IgD-negative memory B cell (primary cell): ENCODE results near the gene NKX6-2. TPM values are rescaled to one million over a fixed set of nuclear protein-coding genes. Genes with fewer than 3 reads are reported as not detected.
"Not testable (repeated sequence)": the region's sequence is repeated elsewhere in the genome, so short reads cannot be mapped to it uniquely, and the experiment has no call there.

Experiments used
- H3K27ac Mint-ChIP-seq, 3 donors: one replicate each; pipeline ENCODE4 v1.8.0; 2020 to 2022; ENCODE audit warnings: mild to moderate bottlenecking in 3 of 3, mixed read lengths in 3 of 3, moderate library complexity in 1 of 3
- H3K27me3 Mint-ChIP-seq: one replicate; pipeline ENCODE4 v1.8.0; 2021; ENCODE audit warnings: mixed read lengths
- H3K36me3 Mint-ChIP-seq: one replicate; pipeline ENCODE4 v1.8.0; 2020; ENCODE audit warnings: mild to moderate bottlenecking, mixed read lengths
- H3K4me1 Mint-ChIP-seq, 3 donors: one replicate each; pipeline ENCODE4 v1.8.0; 2020 to 2022; ENCODE audit warnings: mixed read lengths in 3 of 3, mild to moderate bottlenecking in 1 of 3
- H3K4me3 Mint-ChIP-seq, 4 donors: one replicate each; pipeline ENCODE4 v1.8.0; 2020 to 2022; ENCODE audit warnings: mild to moderate bottlenecking in 4 of 4, mixed read lengths in 4 of 4, moderate library complexity in 3 of 4
- H3K9me3 Mint-ChIP-seq, 3 donors: one replicate each; pipeline ENCODE4 v1.8.0; 2020 to 2021; ENCODE audit warnings: mixed read lengths in 3 of 3, mild to moderate bottlenecking in 1 of 3
- polyA plus RNA-seq: library from polyadenylated mRNA; unstranded; fragments of 300-500 nt; fragmentation: Illumina TruSeq; gene quantifications from one replicate; pipeline ENCODE4 v1.2.3, GENCODE V29; 2021

The NKX6-2 gene
- not detected for polyA plus RNA-seq

DNA sequence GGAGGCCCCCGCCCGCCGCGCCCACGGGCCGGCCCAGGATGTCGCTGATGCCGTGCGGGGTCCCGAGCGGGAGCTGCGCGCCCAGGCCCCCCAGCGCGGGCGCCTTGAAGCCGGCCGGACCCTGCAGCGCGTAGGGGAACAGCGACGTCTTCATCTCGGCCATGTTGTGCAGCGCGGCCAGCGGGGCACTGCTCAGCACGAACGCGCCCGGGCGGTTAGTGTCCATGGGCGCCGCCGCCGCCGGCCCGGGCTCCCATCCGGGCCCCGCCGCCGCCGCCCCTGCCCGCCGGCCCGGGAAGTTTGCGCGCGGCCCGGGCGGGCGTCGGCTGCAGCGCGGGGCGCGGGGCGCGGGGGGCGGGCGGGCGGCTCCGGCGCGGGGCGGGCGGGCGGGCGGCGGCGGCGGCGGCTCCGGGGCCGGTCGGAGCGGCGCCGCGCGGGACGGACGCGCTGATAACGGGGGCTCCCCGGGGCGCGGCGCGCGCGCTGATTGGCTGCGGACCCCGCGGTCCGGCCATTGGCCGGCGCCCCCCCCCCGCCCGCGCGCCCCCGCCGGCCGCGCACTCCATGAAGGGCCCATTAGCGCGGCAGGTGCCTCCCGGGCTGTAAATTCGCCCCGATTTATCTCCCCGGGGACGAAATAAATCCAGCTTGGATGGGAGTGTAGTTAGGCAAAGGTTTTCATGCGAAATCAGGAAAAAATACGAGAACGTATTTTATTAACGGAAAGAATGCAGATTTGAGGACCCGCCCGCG is at the start of gene NKX6-2:
Gene NKX6-2, minus strand, starts transcription at position 425 of the 753 bp plus-strand sequence. Its CDS starts 199 bp downstream, at position 226.
- no peaks in the 10 kb centered on the region for H3K36me3 Mint-ChIP-seq
- peaks cover 14% of the 10 kb centered on the region for H3K27me3 Mint-ChIP-seq
- peak within 1 kb of the TSS in 1 of 4 donors; percentile 51 for H3K4me3 Mint-ChIP-seq
- H3K9me3 Mint-ChIP-seq = peaks cover 0 to 4% (median 3%) of the 10 kb centered on the region in 3 donors
- peak within 1 kb of the TSS in 1 of 3 donors; percentile 78 for H3K27ac Mint-ChIP-seq
- H3K4me1 Mint-ChIP-seq = peaks cover 0 to 4% (median 0%) of the 10 kb centered on the region in 3 donors

DNA sequence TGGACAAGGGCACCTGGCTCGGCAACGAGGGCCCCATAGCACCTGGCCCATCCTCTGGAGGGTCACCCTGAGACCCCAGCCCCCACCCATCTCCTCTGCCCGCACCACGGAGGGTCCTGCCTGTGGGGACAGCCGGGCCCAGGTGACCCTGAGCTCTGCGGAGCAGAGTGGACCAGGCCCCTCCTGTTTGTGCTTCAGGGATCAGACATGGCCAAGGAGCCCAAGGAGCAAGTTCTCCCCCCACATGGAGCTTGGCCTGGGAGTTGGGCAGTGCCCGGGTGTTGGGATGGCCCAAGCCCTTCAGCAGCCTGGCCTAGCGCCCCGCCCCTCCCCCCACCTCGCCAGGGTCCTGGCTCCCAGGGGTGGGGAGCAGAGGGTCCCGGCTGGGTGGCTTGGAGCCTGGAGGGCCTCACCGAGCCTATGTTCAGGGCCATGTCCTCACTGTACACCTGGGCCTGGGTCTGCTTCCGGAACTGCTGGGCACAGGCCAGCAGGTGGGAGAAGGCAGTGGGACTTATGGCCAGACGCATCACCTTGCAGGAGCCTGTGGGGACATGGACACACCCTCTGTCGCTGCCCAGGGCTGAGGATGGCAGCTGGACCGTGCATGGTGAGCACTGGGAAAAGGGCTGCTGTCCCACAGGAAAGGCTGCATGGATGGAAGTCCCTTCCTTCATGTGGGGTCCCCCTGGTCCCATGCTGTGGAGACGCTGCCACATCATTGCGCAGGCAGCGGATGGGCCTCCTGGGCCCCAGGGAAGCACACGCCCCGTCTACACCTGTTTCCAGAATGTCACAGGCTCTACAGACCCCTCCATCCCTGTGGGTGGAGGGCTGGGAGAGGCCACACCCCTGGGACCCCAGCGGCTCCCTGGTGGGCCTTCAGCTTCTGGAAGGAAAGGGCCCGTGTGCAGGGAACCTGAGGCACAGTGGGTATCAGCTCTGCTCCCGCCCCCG is 49.2 kb upstream of the NKX6-2 start:
- peaks cover 0 to 3% (median 0%) of the 10 kb centered on the region in 3 donors for H3K4me1 Mint-ChIP-seq
- peaks cover 2% of the 10 kb centered on the region for H3K27me3 Mint-ChIP-seq
- no peaks in the 10 kb centered on the region for H3K9me3 Mint-ChIP-seq
- H3K27ac Mint-ChIP-seq = no peak overlapping the region
- H3K36me3 Mint-ChIP-seq = no peaks in the 10 kb centered on the region
- no peak overlapping the region for H3K4me3 Mint-ChIP-seq

DNA sequence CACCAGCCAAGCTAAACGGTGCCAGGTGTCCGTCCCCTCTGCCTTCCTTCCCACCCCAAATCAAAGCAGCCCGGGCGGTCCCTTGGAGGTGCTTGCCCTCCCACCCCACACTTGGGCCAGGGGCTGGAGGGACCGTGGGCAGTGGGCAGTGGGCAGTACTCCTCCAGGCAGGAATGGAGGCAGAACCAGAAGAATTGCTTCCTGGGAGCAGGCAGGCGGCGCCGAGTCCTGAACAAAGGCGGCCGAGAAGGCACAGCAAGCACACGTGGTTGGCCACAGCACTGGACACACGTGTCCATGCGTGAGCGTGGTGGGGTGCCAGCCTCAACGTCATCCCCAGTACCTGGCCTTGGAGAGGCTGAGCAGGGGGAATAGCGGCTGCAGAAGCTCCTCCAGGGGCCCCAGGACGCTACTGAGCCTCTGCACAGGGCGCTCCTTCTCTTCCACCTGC is 48.4 kb upstream of the NKX6-2 start:
- Mint-ChIP-seq H3K4me1 (peaks cover 0 to 3% (median 0%) of the 10 kb centered on the region in 3 donors), H3K36me3 (no peaks in the 10 kb centered on the region), H3K27ac (no peak overlapping the region), H3K9me3 (no peaks in the 10 kb centered on the region), H3K27me3 (peaks cover 2% of the 10 kb centered on the region), H3K4me3 (no peak overlapping the region)

GRCh38 chr10:132833421-132834111 is 47.6 kb upstream of the NKX6-2 start:
- Mint-ChIP-seq H3K36me3 (no peaks in the 10 kb centered on the region), H3K9me3 (no peaks in the 10 kb centered on the region), H3K27ac (no peak overlapping the region), H3K27me3 (peaks cover 2% of the 10 kb centered on the region), H3K4me3 (no peak overlapping the region), H3K4me1 (peaks cover 0 to 3% (median 0%) of the 10 kb centered on the region in 3 donors)

- Mint-ChIP-seq H3K27me3 (peaks cover 2% of the 10 kb centered on the region), H3K27ac (no peak overlapping the region), H3K9me3 (no peaks in the 10 kb centered on the region), H3K36me3 (no peaks in the 10 kb centered on the region), H3K4me1 (peaks cover 0 to 3% (median 0%) of the 10 kb centered on the region in 3 donors), H3K4me3 (no peak overlapping the region)
Observed at GRCh38 chr10:132832186-132832969, 46.4 kb upstream of the NKX6-2 start.

DNA sequence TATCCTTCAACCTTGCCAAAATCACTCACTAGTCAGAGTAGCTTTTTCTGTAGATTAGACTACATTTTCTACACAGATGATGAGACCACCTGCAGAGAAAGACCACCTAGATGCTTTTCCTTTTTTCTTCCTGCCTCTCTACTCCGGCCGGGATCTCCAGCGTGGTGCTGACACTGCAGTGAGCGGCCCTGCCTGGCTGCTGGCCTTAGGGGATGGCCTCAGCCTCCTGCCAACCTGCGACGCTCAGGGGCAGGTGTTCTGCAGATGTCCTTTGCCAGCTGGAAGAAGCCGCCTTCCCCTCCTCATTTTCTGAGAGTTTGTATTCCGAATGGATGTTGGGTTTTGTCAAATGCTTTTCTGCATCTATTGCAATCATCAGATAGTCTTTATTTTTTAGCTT is 43.5 kb upstream of the NKX6-2 start:
- no peaks in the 10 kb centered on the region for H3K4me1 Mint-ChIP-seq
- no peaks in the 10 kb centered on the region for H3K9me3 Mint-ChIP-seq
- peaks cover 2% of the 10 kb centered on the region for H3K27me3 Mint-ChIP-seq
- H3K36me3 Mint-ChIP-seq = no peaks in the 10 kb centered on the region
- H3K27ac Mint-ChIP-seq = no peak overlapping the region
- H3K4me3 Mint-ChIP-seq = no peak overlapping the region

DNA sequence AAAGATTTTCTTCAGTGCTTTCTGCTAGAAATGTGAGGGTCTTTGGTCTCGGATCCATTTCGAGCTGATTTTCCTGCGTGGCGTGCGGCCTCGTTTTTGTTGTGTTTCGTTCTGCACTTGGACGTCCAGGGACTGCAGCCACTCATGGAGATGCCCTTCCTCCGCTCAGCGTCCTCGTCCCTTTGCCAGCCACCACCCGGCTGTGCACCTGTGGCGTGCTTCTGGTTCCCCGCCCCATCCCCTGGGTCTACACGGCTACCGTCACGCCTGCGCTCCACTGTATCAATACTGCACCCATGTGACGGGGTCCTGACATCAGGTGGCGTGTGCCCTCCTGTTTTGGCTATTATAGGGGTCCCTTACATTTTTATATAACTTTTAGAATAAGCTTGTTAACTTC is 42.7 kb upstream of the NKX6-2 start:
- Mint-ChIP-seq H3K4me3 (no peak overlapping the region), H3K27ac (no peak overlapping the region), H3K4me1 (no peaks in the 10 kb centered on the region), H3K9me3 (no peaks in the 10 kb centered on the region), H3K27me3 (peaks cover 2% of the 10 kb centered on the region), H3K36me3 (no peaks in the 10 kb centered on the region)

DNA sequence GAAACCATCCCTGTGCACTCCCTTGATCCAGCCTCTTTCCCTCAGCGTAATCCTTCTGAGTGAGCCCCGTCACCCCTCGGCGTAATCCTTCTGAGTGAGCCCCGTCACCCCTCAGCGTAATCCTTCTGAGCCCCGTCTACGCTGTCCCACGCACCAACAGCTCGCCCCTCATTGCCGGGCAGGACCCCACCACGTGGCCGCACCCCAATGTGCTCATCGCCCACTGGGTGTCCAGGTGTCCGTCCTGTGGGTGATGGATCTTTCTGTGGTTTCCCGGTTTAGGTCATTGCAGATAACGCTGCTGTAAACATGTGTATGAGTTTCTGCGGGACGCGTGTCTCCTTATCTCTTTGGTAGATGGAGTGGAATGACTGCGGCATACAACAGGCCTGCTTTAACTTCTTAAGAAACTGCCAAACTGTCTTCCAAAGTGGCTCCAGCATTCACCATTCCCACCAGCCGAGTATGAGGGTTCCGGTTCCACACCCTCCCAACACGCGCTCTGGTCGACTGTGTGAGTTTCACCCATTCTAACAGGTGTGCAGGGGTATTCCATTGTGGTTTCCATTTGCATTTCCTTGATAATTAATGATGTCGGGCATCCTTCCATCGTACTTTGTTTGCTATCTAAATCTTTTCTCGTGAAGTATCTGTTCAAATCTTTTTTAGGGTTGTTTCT is 42.1 kb upstream of the NKX6-2 start:
- H3K4me1 Mint-ChIP-seq = no peaks in the 10 kb centered on the region
- no peaks in the 10 kb centered on the region for H3K9me3 Mint-ChIP-seq
- peak overlapping the region in 1 of 4 donors; percentile 40 for H3K4me3 Mint-ChIP-seq
- no peak overlapping the region for H3K27ac Mint-ChIP-seq
- peaks cover 2% of the 10 kb centered on the region for H3K27me3 Mint-ChIP-seq
- H3K36me3 Mint-ChIP-seq = no peaks in the 10 kb centered on the region

DNA sequence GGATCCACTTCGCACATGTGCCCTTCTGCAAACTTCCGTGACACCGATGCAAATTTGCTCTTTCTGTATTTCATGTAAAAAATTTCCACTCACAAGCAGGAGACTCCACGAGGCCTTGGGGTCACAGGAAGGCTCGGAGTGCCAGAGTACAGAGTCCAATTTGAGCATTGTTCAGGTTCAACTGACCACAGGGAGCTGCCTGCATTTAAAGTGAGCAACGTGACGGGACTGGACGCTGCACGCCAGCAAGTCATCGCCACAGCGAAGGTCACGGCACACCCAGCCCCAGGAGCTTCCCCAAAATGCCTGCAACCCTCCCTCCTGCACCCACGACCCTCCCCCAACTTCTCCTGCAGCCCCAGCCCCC is 41.5 kb upstream of the NKX6-2 start:
- no peak overlapping the region for H3K27ac Mint-ChIP-seq
- H3K4me3 Mint-ChIP-seq = no peak overlapping the region
- no peaks in the 10 kb centered on the region for H3K9me3 Mint-ChIP-seq
- H3K36me3 Mint-ChIP-seq = no peaks in the 10 kb centered on the region
- H3K4me1 Mint-ChIP-seq = no peaks in the 10 kb centered on the region
- H3K27me3 Mint-ChIP-seq = no peaks in the 10 kb centered on the region

- H3K4me3 Mint-ChIP-seq = no peak overlapping the region
- no peaks in the 10 kb centered on the region for H3K9me3 Mint-ChIP-seq
- H3K36me3 Mint-ChIP-seq = no peaks in the 10 kb centered on the region
- no peaks in the 10 kb centered on the region for H3K4me1 Mint-ChIP-seq
- H3K27me3 Mint-ChIP-seq = no peaks in the 10 kb centered on the region
- H3K27ac Mint-ChIP-seq = no peak overlapping the region
Observed at GRCh38 chr10:132826524-132827422, 40.8 kb upstream of the NKX6-2 start.

DNA sequence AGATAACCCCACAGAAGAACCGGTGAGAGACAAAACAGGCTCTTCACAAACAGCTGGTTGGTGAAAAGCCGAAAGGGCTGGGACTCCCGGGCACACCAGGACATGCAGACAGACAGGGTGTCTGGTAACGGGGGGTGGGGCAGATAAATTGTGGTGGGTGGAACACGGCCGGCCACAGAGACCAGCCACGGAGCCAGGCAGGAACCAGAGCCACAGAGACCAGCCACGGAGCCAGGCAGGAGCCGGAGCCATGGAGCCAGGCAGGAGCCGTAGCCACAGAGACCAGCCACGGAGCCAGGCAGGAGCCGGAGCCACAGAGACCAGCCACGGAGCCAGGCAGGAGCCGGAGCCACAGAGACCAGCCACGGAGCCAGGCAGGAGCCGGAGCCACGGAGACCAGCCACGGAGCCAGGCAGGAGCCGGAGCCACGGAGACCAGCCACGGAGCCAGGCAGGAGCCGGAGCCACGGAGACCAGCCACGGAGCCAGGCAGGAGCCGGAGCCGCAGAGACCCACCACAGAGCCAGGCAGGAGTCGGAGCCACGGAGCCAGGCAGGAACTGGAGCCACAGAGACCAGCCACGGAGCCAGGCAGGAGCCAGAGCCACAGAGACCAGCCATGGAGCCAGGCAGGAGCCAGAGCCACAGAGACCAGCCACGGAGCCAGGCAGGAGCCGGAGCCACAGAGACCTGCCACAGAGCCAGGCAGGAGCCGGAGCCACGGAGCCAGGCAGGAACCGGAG is 40.0 kb upstream of the NKX6-2 start:
- H3K4me3 Mint-ChIP-seq, H3K36me3 Mint-ChIP-seq, H3K27ac Mint-ChIP-seq, H3K9me3 Mint-ChIP-seq, H3K4me1 Mint-ChIP-seq, H3K27me3 Mint-ChIP-seq: not testable (repeated sequence)

DNA sequence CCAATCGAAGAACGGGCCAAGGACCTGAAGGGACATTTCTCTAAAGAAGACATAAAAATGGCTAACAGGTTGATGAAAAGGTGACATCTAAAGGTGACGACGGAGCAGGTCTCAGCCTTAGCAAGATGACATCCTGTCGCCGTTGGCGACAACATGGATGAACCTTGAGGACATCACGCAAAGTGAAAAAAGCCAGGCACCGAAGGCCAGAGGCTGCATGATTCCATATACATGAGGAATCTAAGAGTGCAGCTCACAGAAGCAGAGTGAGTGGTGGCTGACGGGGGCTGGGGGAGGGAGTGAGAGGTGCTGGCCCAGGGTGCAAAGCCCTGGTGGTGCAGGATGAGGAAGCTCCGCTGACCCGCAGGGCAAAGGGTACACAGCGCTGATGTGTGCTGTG is 34.1 kb upstream of the NKX6-2 start:
- peaks cover 0 to 6% (median 0%) of the 10 kb centered on the region in 3 donors for H3K9me3 Mint-ChIP-seq
- peaks cover 0 to 2% (median 0%) of the 10 kb centered on the region in 3 donors for H3K4me1 Mint-ChIP-seq
- H3K4me3 Mint-ChIP-seq = no peak overlapping the region
- no peaks in the 10 kb centered on the region for H3K36me3 Mint-ChIP-seq
- peak overlapping the region in 1 of 3 donors; percentile 63 for H3K27ac Mint-ChIP-seq
- H3K27me3 Mint-ChIP-seq = peaks cover 5% of the 10 kb centered on the region
